ENCODE results near the gene FAM76B. TPM values are rescaled to one million over a fixed set of nuclear protein-coding genes. Genes with fewer than 3 reads are reported as not detected.

FAM76B gene
- total and polyA plus RNA-seq, 2 donors (not counting 1 experiment from before 2014, with no cell fraction given) = 36.5 to 80.9 TPM

- CTCF ChIA-PET = interaction anchor here (0.8 to 1.5 kb wide), 3 partner anchors 40 to 726 kb away, joined by 3 read pairs; no protein-coding TSS in a partner anchor
- H3K4me1 Mint-ChIP-seq = peaks cover 37% of the 10 kb centered on the region
- H4K20me1 ChIP-seq (ENCODE audit: control insufficient read depth, insufficient read depth, low read length, poor library complexity, severe bottlenecking) = peaks cover 11% of the 10 kb centered on the region
- POLR2A ChIA-PET = no interaction called here
- H3K27ac ChIP-seq (ENCODE audit: low read length in 2 of 2) = no peak overlapping the region
- H3K9ac ChIP-seq (ENCODE audit: low read length) = no peak overlapping the region
- TF ChIP-seq, protein P1, sequence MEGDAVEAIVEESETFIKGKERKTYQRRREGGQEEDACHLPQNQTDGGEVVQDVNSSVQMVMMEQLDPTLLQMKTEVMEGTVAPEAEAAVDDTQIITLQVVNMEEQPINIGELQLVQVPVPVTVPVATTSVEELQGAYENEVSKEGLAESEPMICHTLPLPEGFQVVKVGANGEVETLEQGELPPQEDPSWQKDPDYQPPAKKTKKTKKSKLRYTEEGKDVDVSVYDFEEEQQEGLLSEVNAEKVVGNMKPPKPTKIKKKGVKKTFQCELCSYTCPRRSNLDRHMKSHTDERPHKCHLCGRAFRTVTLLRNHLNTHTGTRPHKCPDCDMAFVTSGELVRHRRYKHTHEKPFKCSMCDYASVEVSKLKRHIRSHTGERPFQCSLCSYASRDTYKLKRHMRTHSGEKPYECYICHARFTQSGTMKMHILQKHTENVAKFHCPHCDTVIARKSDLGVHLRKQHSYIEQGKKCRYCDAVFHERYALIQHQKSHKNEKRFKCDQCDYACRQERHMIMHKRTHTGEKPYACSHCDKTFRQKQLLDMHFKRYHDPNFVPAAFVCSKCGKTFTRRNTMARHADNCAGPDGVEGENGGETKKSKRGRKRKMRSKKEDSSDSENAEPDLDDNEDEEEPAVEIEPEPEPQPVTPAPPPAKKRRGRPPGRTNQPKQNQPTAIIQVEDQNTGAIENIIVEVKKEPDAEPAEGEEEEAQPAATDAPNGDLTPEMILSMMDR (IDR thresholded peaks at IDR 0.05) = no peak
- TF ChIP-seq EZH2 (IDR thresholded peaks at IDR 0.05; ENCODE audit: borderline replicate concordance, insufficient read depth, low read depth, low read length, poor library complexity, severe bottlenecking) = no peak
- H2AFZ ChIP-seq (ENCODE audit: insufficient read depth, low read depth, low read length, poor library complexity, severe bottlenecking) = no peak overlapping the region
- H3K27me3 Mint-ChIP-seq = no peaks in the 10 kb centered on the region
- no peaks in the 10 kb centered on the region for H3K9me3 Mint-ChIP-seq (ENCODE audit: insufficient read depth)
- no peak overlapping the region for H3K27ac Mint-ChIP-seq
- 100% methylated on average over 2 of the region's 3 CpGs for WGBS (ENCODE audit: insufficient coverage)
- no peak overlapping the region for H3K4me2 ChIP-seq (replicated peaks; ENCODE audit: low read depth, low read length, poor library complexity, severe bottlenecking)
- ATAC-seq (ENCODE audit: low read depth) = no peak
- H3K4me3 ChIP-seq (ENCODE audit: control extremely low read depth in 1 of 5, extremely low read depth in 1 of 5, insufficient read depth in 1 of 5, low read depth in 2 of 5, low read length in 4 of 5) = no peak overlapping the region
- H3K27me3 ChIP-seq (replicated peaks in 1 of 4; ENCODE audit: control extremely low read depth in 1 of 4, control insufficient read depth in 3 of 4, insufficient read depth in 4 of 4, low read length in 3 of 4) = no peaks in the 10 kb centered on the region
- H3K36me3 ChIP-seq (replicated peaks in 1 of 2; ENCODE audit: control extremely low read depth in 1 of 2, control insufficient read depth in 1 of 2, extremely low read depth in 1 of 2, insufficient read depth in 2 of 2, low read length in 1 of 2) = peaks cover 8 to 15% of the 10 kb centered on the region in 2 experiments
- H3K4me3 Mint-ChIP-seq = no peak overlapping the region
- intact Hi-C loops (cut with micrococcal nuclease) = no loop called here
- no peak for DNase-seq
- peaks cover 69% of the 10 kb centered on the region for H3K79me2 ChIP-seq (ENCODE audit: control insufficient read depth, insufficient read depth, low read length)
- H3K9me3 ChIP-seq (ENCODE audit: control extremely low read depth in 1 of 3, control insufficient read depth in 2 of 3, insufficient read depth in 1 of 3, low read length in 2 of 3) = no peaks in the 10 kb centered on the region
- H3K4me1 ChIP-seq (ENCODE audit: control insufficient read depth in 2 of 2, insufficient read depth in 2 of 2, low read length in 2 of 2) = peaks cover 13 to 14% of the 10 kb centered on the region in 2 donors
Observed at GRCh38 chr11:95795627-95796295, 6.2 kb upstream of the FAM76B start.

GRCh38 chr11:95794086-95794485 is 4.5 kb upstream of the FAM76B start:
- Histone ChIP-seq H3K36me3 (replicated peaks in 1 of 2; ENCODE audit: control extremely low read depth in 1 of 2, control insufficient read depth in 1 of 2, extremely low read depth in 1 of 2, insufficient read depth in 2 of 2, low read length in 1 of 2) (peaks cover 2% of the 10 kb centered on the region in 2 experiments), H3K4me1 (ENCODE audit: control insufficient read depth in 2 of 2, insufficient read depth in 2 of 2, low read length in 2 of 2) (peaks cover 13 to 14% of the 10 kb centered on the region in 2 donors), H4K20me1 (ENCODE audit: control insufficient read depth, insufficient read depth, low read length, poor library complexity, severe bottlenecking) (peaks cover 11% of the 10 kb centered on the region), H3K79me2 (ENCODE audit: control insufficient read depth, insufficient read depth, low read length) (peaks cover 75% of the 10 kb centered on the region), H3K27ac (ENCODE audit: low read length in 2 of 2) (no peak overlapping the region), H2AFZ (ENCODE audit: insufficient read depth, low read depth, low read length, poor library complexity, severe bottlenecking) (no peak overlapping the region), H3K4me3 (ENCODE audit: control extremely low read depth in 1 of 5, extremely low read depth in 1 of 5, insufficient read depth in 1 of 5, low read depth in 2 of 5, low read length in 4 of 5) (no peak overlapping the region), H3K9me3 (ENCODE audit: control extremely low read depth in 1 of 3, control insufficient read depth in 2 of 3, insufficient read depth in 1 of 3, low read length in 2 of 3) (no peaks in the 10 kb centered on the region), H3K27me3 (replicated peaks in 1 of 4; ENCODE audit: control extremely low read depth in 1 of 4, control insufficient read depth in 3 of 4, insufficient read depth in 4 of 4, low read length in 3 of 4) (no peaks in the 10 kb centered on the region), H3K4me2 (replicated peaks; ENCODE audit: low read depth, low read length, poor library complexity, severe bottlenecking) (no peak overlapping the region), H3K9ac (ENCODE audit: low read length) (no peak overlapping the region)
- intact Hi-C loops (cut with micrococcal nuclease) = loop anchor here (5.0 kb wide), 1 partner anchor 548 kb away; the partner anchor contains the start of gene MAML2
- no peak for ATAC-seq (ENCODE audit: low read depth)
- no peaks in the 10 kb centered on the region for H3K27me3 Mint-ChIP-seq
- no peaks in the 10 kb centered on the region for H3K9me3 Mint-ChIP-seq (ENCODE audit: insufficient read depth)
- no peak overlapping the region for H3K4me3 Mint-ChIP-seq
- POLR2A ChIA-PET = no interaction called here
- TF ChIP-seq, protein P1 (IDR thresholded peaks at IDR 0.05) = no peak
- TF ChIP-seq EZH2 (IDR thresholded peaks at IDR 0.05; ENCODE audit: borderline replicate concordance, insufficient read depth, low read depth, low read length, poor library complexity, severe bottlenecking) = no peak
- CTCF ChIA-PET = interaction anchor here (1.1 kb wide), 1 partner anchor 642 kb away, joined by 3 read pairs; no protein-coding TSS in a partner anchor
- peaks cover 40% of the 10 kb centered on the region for H3K4me1 Mint-ChIP-seq
- no peak for DNase-seq
- no CpG with 5 or more reads among the region's 5 CpGs for WGBS (ENCODE audit: insufficient coverage)
- no peak overlapping the region for H3K27ac Mint-ChIP-seq

All from B cell (primary cell).